Activated CD4-positive, alpha-beta T cell treated with anti-CD3 and anti-CD28 coated beads for 36 hours (primary cell): ENCODE results near the gene R3HDM1. TPM values are rescaled to one million over a fixed set of nuclear protein-coding genes. Genes with fewer than 3 reads are reported as not detected.
A peak's percentile ranks its signal among the peaks of the same experiment; 100 is the strongest.
"Not testable (repeated sequence)": the region's sequence is repeated elsewhere in the genome, so short reads cannot be mapped to it uniquely, and the experiment has no call there.

ENCODE experiments used
- ATAC-seq: fragments of 200-7000 bp; cut with Tn5 transposase; one replicate; pipeline ENCODE4 v1.10.0; 2021; ENCODE audit warnings: mild to moderate bottlenecking, moderate library complexity
- CTCF ChIA-PET: fragments of 350-600 bp; sonication (Branson Sonifier 250); formaldehyde crosslinking; loops from one replicate; lab custom pipeline; 2021; ENCODE audit warnings: antibody characterized with exemption; lab: Charles Lee
- POLR2A ChIA-PET: fragments of 350-600 bp; sonication (Branson Sonifier 250); formaldehyde crosslinking; loops from one replicate; lab custom pipeline; 2021; ENCODE audit warnings: antibody characterized with exemption, inconsistent platforms; lab: Charles Lee
- DNase-seq: peaks from one replicate; pipeline ENCODE4 v3.0.0-alpha.2; 2020
- H3K27ac Mint-ChIP-seq: one replicate; pipeline ENCODE4 v1.8.0; 2021; ENCODE audit warnings: mixed read lengths
- H3K27me3 Mint-ChIP-seq: one replicate; pipeline ENCODE4 v1.8.0; 2021; ENCODE audit warnings: mixed read lengths
- H3K36me3 Mint-ChIP-seq: one replicate; pipeline ENCODE4 v1.8.0; 2021; ENCODE audit warnings: low read depth, mixed read lengths
- H3K4me1 Mint-ChIP-seq: one replicate; pipeline ENCODE4 v1.8.0; 2021; ENCODE audit warnings: mixed read lengths
- H3K4me3 Mint-ChIP-seq: one replicate; pipeline ENCODE4 v1.8.0; 2021; ENCODE audit warnings: mild to moderate bottlenecking, moderate library complexity, mixed read lengths
- H3K9me3 Mint-ChIP-seq: one replicate; pipeline ENCODE4 v1.8.0; 2021; ENCODE audit warnings: low read depth, mixed read lengths
- intact Hi-C, 2 experiments: fragments of 100-400 bp; cut with DNase I in 1 of 2; cut with micrococcal nuclease in 1 of 2; formaldehyde crosslinking; loops; one replicate each; pipeline versions ENCODE4 v1.14.2 to v1.15.1; 2022 to 2024; cut with DNase I, micrococcal nuclease
- total RNA-seq, 2 experiments: library from RNA; stranded (reverse); gene quantifications; one replicate each; pipeline ENCODE4 v1.2.3, GENCODE V29; 2021

Gene R3HDM1
- total RNA-seq, 2 experiments from 2014 or later, result 62.6 to 100.0 TPM

GRCh38 chr2:135615404-135615803 is 84.1 kb downstream of the R3HDM1 start:
- intact Hi-C loops, result no loop called here
- Mint-ChIP-seq H3K4me3 (no peak overlapping the region), H3K36me3 (peaks cover 6% of the 10 kb centered on the region), H3K27me3 (no peaks in the 10 kb centered on the region), H3K4me1 (peaks cover 8% of the 10 kb centered on the region), H3K9me3 (no peaks in the 10 kb centered on the region), H3K27ac (no peak overlapping the region)
- DNase-seq, result no peak
- ChIA-PET CTCF (no interaction called here), POLR2A (no interaction called here)
- no peak for ATAC-seq

GRCh38 chr2:135617501-135618015 is 86.3 kb downstream of the R3HDM1 start:
- DNase-seq, result no peak
- no peak overlapping the region for H3K4me3 Mint-ChIP-seq

DNA sequence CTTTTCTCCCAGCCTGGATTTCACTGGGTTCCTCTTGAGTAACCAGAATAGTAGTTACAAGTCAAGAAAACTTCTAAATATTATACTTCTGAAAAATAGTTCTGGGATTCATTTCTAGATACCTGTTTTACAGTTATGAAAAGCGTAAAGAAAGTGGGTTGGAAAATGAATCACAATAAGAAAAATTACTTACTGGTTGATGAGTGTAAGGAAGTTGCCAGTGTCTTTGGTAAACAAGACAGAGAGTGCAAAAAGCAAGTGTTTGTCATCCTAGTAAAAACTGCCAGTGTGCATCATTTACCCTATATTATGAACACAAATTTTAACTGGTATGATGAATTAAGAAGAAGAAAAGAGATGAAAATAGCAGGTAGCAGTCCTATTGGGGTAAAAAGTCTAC is 88.9 kb downstream of the R3HDM1 start:
- Mint-ChIP-seq H3K4me3 (no peak overlapping the region), H3K9me3 (no peaks in the 10 kb centered on the region), H3K27ac (no peak overlapping the region), H3K27me3 (no peaks in the 10 kb centered on the region), H3K4me1 (peaks cover 8% of the 10 kb centered on the region), H3K36me3 (peaks cover 26% of the 10 kb centered on the region)
- ATAC-seq (peak; percentile 92), DNase-seq (no peak)
- intact Hi-C loops, result loop anchor here (1.0 to 2.0 kb wide), 3 partner anchors 44 to 567 kb away; partner anchors contain the start of gene RAB3GAP1 (in 1 of the 2)
- ChIA-PET CTCF (no interaction called here), POLR2A (interaction anchor here (0.6 kb wide), 1 partner anchor 171 kb away, joined by 4 read pairs; no protein-coding TSS in a partner anchor)

More at GRCh38 chr2:135617501-135618015, 86.3 kb downstream of the R3HDM1 start:
- Mint-ChIP-seq H3K27me3 (no peaks in the 10 kb centered on the region), H3K27ac (no peak overlapping the region), H3K36me3 (peaks cover 14% of the 10 kb centered on the region), H3K9me3 (no peaks in the 10 kb centered on the region), H3K4me1 (peaks cover 8% of the 10 kb centered on the region)
- ATAC-seq, result no peak
- ChIA-PET CTCF (interaction anchor here (0.9 kb wide), 1 partner anchor 90 kb away, joined by 5 read pairs; no protein-coding TSS in a partner anchor), POLR2A (no interaction called here)
- intact Hi-C loops, result no loop called here

GRCh38 chr2:135629520-135629919 is 98.2 kb downstream of the R3HDM1 start:
- no peaks in the 10 kb centered on the region for H3K9me3 Mint-ChIP-seq
- POLR2A ChIA-PET, result no interaction called here
- CTCF ChIA-PET, result interaction anchor here (1.3 kb wide), 1 partner anchor 11 kb away, joined by 4 read pairs; no protein-coding TSS in a partner anchor
- intact Hi-C loops, result no loop called here
- DNase-seq, result no peak
- peaks cover 2% of the 10 kb centered on the region for H3K4me1 Mint-ChIP-seq
- no peak overlapping the region for H3K27ac Mint-ChIP-seq
- H3K27me3 Mint-ChIP-seq, result no peaks in the 10 kb centered on the region
- ATAC-seq, result no peak
- no peak overlapping the region for H3K4me3 Mint-ChIP-seq
- H3K36me3 Mint-ChIP-seq, result peaks cover 6% of the 10 kb centered on the region

GRCh38 chr2:135630034-135630433 is 98.8 kb downstream of the R3HDM1 start:
- H3K27ac Mint-ChIP-seq, H3K4me3 Mint-ChIP-seq, CTCF ChIA-PET, POLR2A ChIA-PET, DNase-seq, H3K4me1 Mint-ChIP-seq, H3K27me3 Mint-ChIP-seq, intact Hi-C loops, ATAC-seq, H3K9me3 Mint-ChIP-seq, H3K36me3 Mint-ChIP-seq: not testable (repeated sequence)

DNA sequence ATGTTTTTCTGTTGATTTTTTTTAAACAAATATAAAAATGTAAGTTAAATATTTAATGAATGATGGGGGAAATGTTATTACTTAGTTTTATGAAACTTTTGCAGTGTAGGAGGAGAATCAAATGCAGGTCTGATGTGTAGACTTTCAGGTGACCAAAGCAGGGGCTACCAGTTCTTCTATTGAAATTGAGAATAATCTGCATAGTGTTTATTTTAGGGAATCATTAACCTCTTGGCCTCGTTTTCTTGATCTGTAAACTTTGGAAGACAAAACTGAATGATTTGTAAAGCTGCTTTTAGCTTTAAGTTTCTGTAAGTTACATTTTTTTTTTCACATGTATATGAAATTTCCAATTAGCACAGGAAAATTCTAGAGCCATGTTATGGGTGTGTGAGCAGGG is 99.2 kb downstream of the R3HDM1 start:
- intact Hi-C loops, result no loop called here
- no peak for ATAC-seq
- Mint-ChIP-seq H3K9me3 (no peaks in the 10 kb centered on the region), H3K4me3 (no peak overlapping the region), H3K4me1 (peaks cover 2% of the 10 kb centered on the region), H3K36me3 (peaks cover 2% of the 10 kb centered on the region), H3K27me3 (no peaks in the 10 kb centered on the region), H3K27ac (no peak overlapping the region)
- no peak for DNase-seq
- ChIA-PET POLR2A (no interaction called here), CTCF (no interaction called here)

GRCh38 chr2:135633582-135633981 is 102.3 kb downstream of the R3HDM1 start:
- no peak overlapping the region for H3K27ac Mint-ChIP-seq
- H3K27me3 Mint-ChIP-seq, result no peaks in the 10 kb centered on the region
- ChIA-PET CTCF (interaction anchor here (1.3 to 1.5 kb wide), 3 partner anchors 14 to 76 kb away, joined by 4 to 5 read pairs (median 4); no protein-coding TSS in a partner anchor), POLR2A (no interaction called here)
- no peaks in the 10 kb centered on the region for H3K9me3 Mint-ChIP-seq
- H3K4me1 Mint-ChIP-seq, result peaks cover 13% of the 10 kb centered on the region
- ATAC-seq, result no peak
- intact Hi-C loops, result no loop called here
- H3K4me3 Mint-ChIP-seq, result no peak overlapping the region
- DNase-seq, result no peak
- peaks cover 18% of the 10 kb centered on the region for H3K36me3 Mint-ChIP-seq

DNA sequence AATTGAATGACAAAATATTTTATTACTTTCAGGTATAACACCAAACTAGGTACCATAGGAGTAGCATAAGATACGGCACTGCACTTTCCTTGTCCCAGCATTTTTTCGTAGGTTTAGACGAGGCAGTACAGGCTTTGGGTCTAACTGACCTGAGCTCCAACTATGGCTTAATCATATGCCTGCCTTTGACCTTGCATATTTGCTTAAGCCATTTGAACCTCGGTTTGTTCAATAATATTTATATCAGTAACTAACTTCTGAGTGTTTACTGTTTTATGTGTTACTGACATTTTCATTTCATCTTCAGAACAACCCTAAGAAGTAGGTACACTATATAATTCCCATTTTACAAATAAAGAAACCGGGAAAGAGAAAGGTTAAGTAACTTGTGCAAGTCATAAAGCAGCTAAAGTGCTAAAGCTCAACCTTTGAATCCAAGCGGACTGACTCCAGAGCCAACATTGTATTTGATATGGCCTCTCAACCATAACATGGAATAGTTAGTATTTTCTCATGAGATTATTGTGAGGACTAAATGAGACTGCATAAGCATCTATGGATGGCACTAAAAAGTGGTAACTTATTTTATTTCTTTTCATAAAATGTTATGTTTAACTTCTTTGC is 104.0 kb downstream of the R3HDM1 start:
- Mint-ChIP-seq H3K4me3 (no peak overlapping the region), H3K27ac (no peak overlapping the region)
- CTCF ChIA-PET, result interaction anchor here (1.3 kb wide), 1 partner anchor 10 kb away, joined by 3 read pairs; no protein-coding TSS in a partner anchor

GRCh38 chr2:135636982-135637381 is 105.7 kb downstream of the R3HDM1 start:
- Mint-ChIP-seq H3K36me3 (peaks cover 29% of the 10 kb centered on the region), H3K4me1 (peaks cover 11% of the 10 kb centered on the region), H3K27ac (peak overlapping the region; percentile 49), H3K4me3 (no peak overlapping the region), H3K9me3 (no peaks in the 10 kb centered on the region), H3K27me3 (no peaks in the 10 kb centered on the region)
- DNase-seq (no peak), ATAC-seq (peak; percentile 37)
- ChIA-PET CTCF (interaction anchor here (1.2 to 2.3 kb wide), 2 partner anchors 11 to 14 kb away, joined by 3 to 9 read pairs; no protein-coding TSS in a partner anchor), POLR2A (no interaction called here)
- intact Hi-C loops, result loop anchor here in 1 of 2 experiments (1.0 kb wide), 1 partner anchor 27 kb away; no protein-coding TSS in a partner anchor

More for the DNA sequence above, 104.0 kb downstream of the R3HDM1 start:
- Mint-ChIP-seq H3K4me1 (peaks cover 13% of the 10 kb centered on the region), H3K36me3 (peaks cover 25% of the 10 kb centered on the region), H3K27me3 (no peaks in the 10 kb centered on the region), H3K9me3 (no peaks in the 10 kb centered on the region)
- intact Hi-C loops, result no loop called here
- ATAC-seq, result no peak
- DNase-seq, result no peak
- POLR2A ChIA-PET, result no interaction called here

- peak; percentile 7 for DNase-seq
- Mint-ChIP-seq H3K27me3 (no peaks in the 10 kb centered on the region), H3K36me3 (peaks cover 29% of the 10 kb centered on the region), H3K27ac (peak overlapping the region; percentile 49), H3K4me3 (no peak overlapping the region), H3K9me3 (no peaks in the 10 kb centered on the region), H3K4me1 (peaks cover 11% of the 10 kb centered on the region)
- CTCF ChIA-PET, result interaction anchor here (0.5 to 2.3 kb wide), 3 partner anchors 10 to 17 kb away, joined by 3 to 9 read pairs (median 3); no protein-coding TSS in a partner anchor
- POLR2A ChIA-PET, result no interaction called here
- intact Hi-C loops, result loop anchor here in 1 of 2 experiments (1.0 kb wide), 2 partner anchors 24 to 27 kb away; no protein-coding TSS in a partner anchor
- peak; percentile 85 for ATAC-seq
Observed at GRCh38 chr2:135637456-135638087, 106.3 kb downstream of the R3HDM1 start.

DNA sequence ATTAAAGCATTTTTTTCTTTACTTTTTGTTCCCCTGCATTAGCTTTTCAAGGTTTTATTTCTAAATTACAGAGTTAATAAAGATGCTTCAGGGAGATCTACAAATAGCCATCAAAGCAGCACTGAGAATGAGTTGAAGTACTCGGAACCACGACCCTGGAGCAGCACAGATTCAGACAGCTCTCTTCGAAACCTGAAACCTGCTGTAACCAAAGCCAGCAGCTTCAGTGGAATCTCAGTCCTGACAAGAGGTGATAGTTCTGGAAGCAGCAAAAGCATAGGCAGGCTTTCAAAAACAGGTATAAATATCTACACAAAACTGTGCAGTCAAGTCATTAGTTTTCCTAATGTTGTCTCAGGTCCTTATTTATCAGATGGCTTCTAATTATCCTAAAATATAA is 107.5 kb downstream of the R3HDM1 start:
- Mint-ChIP-seq H3K27ac (no peak overlapping the region), H3K4me3 (no peak overlapping the region), H3K9me3 (no peaks in the 10 kb centered on the region), H3K36me3 (peaks cover 29% of the 10 kb centered on the region), H3K4me1 (peaks cover 11% of the 10 kb centered on the region), H3K27me3 (no peaks in the 10 kb centered on the region)
- ChIA-PET POLR2A (no interaction called here), CTCF (interaction anchor here (2.3 kb wide), 1 partner anchor 9 kb away, joined by 9 read pairs; no protein-coding TSS in a partner anchor)
- ATAC-seq (no peak), DNase-seq (no peak)
- intact Hi-C loops, result loop anchor here in 1 of 2 experiments (1.0 kb wide), 1 partner anchor 26 kb away; no protein-coding TSS in a partner anchor
